Ecto neural progenitor cell (in vitro differentiated cells): ENCODE data around the gene CA10.

Experiments
- DNase-seq: peaks from one replicate; pipeline ENCODE4 v3.0.0-alpha.2; 2018; ENCODE audit warnings: low spot score

Gene CA10

GRCh38 chr17:51595826-51596398 is 562.6 kb downstream of the CA10 start:
- no peak for DNase-seq

DNA sequence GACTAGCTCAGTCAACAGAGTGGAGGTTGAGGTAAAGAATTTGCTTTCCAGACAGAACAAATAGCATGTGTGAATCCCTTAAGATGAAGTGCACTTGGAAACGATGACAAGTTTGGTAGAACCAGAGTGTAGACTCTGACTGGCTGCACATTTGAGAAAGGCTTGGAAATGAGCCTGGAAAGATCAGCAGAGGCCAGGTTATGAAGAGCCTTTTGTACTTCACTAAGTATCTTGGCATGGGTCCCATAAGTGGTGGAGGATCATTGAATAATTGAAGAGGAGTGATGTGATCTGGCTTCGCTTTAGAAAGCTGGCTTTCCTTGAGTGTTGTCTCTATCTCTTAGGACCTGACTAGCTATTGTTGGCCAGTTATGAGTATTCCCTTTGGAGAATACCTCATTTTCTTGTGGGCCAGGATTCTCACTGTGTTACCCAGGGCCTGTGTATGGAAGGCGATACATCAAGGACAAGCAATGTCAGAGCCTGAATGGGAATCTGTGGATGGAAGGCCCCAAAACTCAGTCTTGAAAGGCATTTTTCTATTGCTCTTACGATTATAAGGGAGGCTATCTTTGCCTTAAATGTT is 568.4 kb downstream of the CA10 start:
- no peak for DNase-seq

- DNase-seq = no peak
Observed at GRCh38 chr17:51588063-51588462, 570.5 kb downstream of the CA10 start.

DNA sequence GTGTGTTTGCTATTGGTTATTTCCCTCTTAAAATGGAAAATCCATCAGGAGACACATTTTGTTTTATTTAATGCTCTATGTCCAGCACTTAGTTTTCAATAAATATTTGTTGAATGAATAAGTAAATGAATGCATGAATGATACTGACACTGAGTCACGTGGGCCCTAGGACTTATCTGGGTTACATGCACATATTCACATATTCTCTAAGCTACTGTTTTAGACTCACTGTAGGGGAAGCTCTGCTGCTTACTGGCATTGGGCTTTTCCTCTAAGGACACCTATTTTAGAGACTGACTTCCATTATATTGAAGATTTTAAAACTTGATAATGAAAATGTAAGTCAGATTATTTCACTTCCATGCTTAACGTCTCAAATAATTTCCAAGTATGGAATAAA is 571.0 kb downstream of the CA10 start:
- no peak for DNase-seq

- DNase-seq = peak; percentile 58
Observed at GRCh38 chr17:51585514-51586104, 572.9 kb downstream of the CA10 start.

GRCh38 chr17:51580869-51581268 is 577.6 kb downstream of the CA10 start:
- no peak for DNase-seq
